DMS53 treated with DMSO at 0.1 percent for 48 hours (cell line): ENCODE data around the gene GM2A.
"Not testable (repeated sequence)": the region's sequence is repeated elsewhere in the genome, so short reads cannot be mapped to it uniquely, and the experiment has no call there.

Experiments used
- DNase-seq: peaks from one replicate; lab custom pipeline; 2025; ENCODE audit not compliant: unreplicated experiment; lab: John Stamatoyannopoulos, UW

GM2A gene

DNA sequence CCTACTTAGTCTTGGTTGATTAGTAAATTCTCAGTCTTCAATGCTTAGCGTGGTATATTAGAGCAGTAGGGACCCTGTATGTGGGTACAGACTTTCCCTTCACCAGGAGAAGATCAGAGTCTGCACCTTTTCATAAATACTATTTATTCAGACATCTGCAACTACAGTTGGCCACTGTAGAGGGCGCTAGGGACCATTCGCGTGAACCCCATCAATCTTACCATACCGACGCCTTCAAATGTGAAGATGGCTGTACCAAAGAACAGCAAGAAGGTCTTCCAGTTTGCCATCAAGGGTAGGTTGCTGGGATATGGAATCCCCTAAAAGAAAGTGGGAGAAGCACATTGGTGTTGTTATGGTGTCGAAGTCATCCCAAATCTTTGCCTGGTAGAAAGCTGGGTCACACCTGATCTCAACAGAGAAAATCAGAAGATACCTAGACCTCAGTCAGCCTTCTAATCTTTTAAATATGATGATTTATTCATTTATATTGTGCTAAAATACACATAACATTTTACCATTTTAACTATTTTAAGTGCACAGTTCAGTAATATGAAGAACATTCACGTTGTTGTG lies 31.5 kb downstream of the GM2A start:
- DNase-seq = no peak

DNA sequence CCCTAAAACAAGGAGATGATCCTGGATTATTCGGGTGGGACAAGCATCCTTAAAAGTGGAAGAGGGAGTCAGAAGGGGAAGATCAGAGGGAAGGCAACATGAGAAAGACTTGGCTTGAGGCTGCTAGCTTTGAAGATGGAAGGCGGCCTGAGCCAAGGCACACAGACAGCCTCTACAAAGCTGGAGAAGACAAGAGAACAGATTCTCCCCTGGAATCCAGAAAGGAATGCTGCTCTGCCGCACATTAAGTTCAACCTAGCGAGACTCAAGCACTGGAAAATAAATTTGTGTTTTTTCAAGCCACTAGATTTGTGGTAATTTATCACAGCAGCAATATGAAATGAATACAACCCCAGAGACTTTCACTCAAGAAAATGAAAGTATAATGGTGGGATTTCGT lies 32.7 kb downstream of the GM2A start:
- DNase-seq = no peak

DNA sequence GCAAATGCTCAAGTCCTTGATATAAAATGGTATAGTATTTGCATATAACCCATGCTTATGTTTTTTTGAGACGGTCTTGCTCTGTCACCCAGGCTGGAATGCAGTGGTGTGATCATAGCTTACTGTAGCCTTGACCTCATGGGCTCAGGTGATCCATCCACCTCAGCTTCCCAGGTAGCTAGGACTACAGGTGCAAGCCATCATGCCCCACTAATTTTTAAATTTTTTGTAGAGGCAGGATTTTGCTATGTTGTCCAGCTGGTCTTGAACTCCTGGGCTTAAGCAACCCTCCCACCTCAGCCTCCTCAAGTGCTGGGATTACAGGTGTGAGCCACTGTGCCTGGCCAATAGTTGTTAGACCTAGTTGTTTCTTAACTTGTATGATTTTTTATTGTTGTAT lies 33.3 kb downstream of the GM2A start:
- no peak for DNase-seq

DNA sequence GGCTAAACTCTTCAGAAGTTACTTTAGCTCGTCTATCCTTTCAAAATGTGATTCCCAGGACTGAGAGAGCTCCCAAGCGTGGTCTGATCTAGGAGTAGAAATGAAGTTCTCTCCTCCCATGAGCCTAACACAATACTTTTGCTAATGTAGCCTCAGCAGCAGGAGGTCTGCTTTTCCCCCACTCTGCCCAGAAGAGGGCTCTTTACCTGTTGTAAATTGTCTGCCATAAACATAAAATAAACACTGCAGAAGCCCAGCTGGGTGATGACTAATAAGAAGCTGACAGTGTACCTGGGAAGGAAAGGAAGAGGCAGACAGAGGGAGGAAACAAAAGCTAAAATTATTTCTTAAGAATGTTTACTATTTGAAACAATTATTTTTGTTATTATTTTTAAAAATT lies 35.2 kb downstream of the GM2A start:
- peak; percentile 88 for DNase-seq

DNA sequence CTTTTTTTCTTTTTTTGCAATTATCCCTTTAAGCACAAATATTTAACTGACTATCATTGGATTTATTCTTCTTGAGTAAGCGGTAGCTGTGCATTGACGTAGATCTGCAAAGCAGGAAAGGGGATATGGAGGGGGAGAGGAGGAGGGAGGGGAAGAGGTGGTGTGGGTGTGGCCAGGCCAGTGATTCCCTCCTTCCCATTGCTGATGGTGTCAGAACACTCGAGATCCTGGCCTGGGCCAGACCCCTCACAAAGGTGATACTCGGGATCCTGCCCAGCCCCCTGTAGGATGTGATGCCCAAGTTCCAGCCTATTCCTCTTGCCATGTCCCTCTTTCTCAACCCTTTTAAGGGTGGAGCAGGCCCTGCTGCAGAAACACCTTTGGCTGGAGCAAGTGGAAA lies 40.6 kb downstream of the GM2A start:
- DNase-seq = no peak

DNA sequence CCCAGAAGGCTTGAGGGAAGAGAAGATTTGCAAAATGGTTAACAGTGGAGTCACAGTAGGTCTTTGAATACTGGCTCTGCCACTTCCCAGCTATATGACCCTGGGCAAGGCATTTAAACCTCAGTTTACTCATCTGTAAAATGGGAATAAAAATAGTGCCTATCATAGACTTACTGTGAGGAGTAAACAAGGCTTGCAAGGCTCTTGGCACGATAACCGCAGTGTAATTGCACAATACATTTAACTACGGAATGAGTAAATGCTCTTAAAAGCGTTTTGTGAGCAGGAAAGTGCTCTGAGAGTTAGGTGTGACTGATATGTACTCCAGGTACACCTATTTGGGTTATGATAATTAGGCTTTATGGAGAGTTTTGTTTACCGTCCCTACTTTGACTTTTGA lies 42.2 kb downstream of the GM2A start:
- DNase-seq = no peak

DNA sequence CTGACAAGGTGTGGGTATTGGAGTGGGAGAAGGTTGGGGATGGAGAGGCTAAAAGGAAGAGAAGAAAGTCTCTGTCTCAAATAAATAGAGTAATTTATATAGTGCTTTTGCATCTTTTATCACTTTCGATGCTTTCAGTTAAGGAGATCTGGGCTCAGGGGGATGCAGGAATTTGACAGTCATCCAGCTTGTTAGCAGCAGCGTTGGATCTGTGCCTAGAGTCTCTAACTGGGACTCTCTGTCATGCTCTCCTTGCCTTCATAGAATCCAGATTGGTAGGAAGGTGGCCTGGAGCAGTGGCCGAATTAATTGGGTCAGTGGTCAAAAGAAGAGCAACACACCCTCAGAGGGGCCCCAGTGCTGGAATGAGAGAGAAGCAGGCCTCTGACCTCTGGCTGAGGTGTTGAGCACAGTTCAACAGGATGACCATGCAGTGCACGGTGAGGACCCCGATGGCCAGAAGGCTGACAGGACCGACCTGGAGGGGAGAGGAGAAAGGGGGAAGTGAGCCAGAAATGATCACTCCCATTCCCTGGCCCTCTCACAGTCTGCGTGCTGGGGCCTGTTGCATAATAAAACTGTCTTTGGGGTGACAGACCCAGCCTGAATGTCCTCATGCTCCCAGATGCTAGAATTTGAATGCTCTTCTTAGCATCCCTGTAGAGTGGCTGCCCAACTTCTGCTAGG lies 42.9 kb downstream of the GM2A start:
- DNase-seq = no peak

DNA sequence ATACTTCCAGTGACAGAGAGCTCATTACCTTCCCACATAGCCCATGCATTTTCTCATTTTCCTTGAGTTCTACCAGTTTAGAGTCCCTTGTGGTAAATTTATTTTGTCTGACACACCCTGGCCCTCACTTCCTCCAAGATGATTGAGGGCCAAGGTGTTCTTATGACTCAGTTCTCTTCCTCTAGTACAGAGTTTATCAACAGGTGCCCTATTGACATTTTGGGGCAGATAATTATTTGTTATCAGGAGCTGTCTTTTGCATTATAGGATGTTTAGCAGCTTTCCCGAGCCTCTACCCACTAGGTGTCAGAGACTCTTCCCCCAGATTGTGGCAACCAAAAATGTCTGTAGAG lies 43.5 kb downstream of the GM2A start:
- no peak for DNase-seq

DNA sequence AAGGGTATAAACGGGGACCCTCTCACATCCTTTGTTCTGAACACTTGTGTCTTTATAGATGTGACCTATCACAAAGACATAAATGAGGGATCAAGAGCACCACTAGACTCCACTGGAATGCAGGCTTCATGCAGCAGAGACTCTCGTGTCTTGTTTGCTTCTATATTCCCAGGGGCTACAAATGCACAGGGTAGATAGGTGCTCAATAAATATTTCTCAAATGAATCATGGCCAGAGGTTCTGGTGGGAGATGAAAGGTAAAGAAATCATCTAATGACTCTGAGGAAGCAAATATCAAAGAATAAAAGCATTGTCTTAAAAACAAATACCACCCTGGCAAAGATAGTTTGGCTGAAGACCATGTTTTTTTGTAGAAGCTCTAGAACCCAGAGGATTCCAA lies 44.0 kb downstream of the GM2A start:
- no peak for DNase-seq

DNA sequence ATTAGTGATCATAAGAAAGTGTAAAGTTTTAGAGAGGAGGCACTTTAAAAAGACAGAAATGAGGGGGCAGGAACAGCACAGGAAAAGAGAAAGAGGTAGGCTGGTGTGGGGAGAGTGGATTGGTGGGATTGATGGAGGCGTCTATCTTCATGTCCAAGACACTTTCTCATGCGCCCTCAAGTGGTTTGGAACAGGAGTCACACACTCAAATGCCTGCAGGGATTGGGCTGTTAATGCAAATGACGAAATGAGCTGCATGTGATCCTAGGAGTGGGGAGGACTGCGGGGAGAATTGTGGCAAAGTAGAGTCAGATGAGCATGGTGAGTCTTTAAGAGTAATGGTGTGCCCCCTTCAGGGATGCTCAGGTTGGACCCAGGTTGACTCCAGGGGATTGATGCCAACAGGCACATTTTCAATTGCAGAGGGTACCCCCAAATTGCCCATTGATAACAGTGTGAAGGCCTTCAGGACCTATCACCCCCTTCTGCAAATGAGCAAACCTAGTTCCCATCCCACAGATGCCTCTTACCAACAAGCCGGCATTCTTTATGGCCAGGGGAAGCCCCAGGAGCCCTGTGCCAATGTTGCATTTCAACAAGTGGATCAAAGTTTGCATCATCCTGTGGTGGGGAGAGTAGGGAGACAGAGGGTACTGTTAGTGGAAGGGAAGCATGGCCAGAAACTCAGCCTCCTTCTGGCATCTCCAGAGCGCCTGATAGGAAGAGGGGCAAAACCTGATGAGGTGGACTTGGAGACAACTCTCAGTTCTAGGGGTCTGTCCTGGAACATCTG lies 45.3 kb downstream of the GM2A start:
- peak; percentile 22 for DNase-seq

DNA sequence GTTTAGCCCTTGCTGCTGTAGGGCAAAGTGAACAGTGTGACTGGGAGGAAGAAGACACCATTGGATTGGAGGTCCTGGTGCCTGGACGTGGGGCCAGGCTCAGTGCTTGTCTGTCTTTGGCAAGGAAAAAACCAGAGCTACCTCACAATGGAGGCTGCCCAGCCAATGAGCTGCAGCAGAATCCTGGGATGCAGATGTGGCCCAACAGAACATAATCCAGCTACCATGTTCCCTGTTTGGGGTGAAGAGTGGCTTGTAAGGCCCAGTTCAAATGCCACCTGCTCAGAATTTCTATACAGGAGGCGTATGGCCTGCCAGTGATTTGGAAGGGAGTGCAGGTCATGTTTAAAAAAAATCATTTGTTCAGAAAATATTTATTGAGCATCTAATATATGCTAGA lies 50.7 kb downstream of the GM2A start, which contains the start of gene SLC36A3:
SLC36A3 (minus strand) TSS at position 101 of the 400 bp plus-strand sequence. CDS start 412 bp downstream, outside the sequence.
- DNase-seq = no peak

DNA sequence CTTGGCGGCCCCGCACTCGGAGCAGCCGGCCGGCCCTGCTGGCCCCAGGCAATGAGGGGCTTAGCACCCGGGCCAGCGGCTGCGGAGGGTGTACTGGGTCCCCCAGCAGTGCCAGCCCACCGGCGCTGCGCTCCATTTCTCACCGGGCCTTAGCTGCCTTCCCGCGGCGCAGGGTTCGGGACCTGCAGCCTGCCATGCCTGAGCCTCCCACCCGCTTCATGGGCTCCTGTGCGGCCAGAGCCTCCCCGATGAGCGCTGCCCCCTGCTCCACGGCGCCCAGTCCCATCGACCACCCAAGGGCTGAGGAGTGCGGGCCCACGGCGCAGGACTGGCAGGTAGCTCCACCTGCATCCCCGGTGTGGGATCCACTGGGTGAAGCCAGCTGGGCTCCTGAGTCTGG lies 56.3 kb downstream of the GM2A start:
- not testable (repeated sequence) for DNase-seq

DNA sequence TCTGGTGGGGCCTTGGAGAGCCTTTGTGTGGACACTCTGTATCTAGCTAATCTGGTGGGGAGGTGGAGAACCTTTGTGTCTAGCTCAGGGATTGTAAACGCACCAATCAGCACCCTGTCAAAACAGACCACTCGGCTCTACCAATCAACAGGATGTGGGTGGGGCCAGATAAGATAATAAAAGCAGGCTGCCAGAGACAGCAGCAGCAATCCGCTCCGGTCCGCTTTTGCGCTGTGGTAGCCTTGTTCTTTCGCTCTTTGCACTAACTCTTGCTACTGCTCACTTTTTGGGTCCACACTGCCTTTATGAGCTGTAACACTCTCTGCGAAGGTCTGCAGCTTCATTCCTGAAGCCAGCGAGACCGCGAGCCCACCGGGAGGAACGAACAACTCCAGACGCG lies 56.8 kb downstream of the GM2A start:
- not testable (repeated sequence) for DNase-seq

DNA sequence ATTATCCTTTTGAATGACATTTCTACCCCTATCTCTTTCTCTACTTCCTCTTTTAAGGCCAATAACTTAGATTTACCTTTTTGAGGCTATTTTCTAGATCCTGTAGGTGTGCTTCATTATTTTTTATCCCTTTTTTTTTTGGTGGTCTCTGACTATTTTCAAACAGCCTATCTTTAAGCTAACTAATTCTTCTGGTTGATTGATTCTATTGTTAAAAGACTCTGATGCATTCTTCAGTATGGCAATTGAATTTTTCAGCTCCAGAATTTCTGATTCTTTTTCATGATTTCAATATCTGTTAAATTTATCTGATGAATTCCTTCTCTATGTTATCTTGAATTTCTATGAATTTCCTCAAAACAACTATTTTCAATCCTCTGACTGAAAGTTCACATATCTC lies 57.9 kb downstream of the GM2A start:
- no peak for DNase-seq

DNA sequence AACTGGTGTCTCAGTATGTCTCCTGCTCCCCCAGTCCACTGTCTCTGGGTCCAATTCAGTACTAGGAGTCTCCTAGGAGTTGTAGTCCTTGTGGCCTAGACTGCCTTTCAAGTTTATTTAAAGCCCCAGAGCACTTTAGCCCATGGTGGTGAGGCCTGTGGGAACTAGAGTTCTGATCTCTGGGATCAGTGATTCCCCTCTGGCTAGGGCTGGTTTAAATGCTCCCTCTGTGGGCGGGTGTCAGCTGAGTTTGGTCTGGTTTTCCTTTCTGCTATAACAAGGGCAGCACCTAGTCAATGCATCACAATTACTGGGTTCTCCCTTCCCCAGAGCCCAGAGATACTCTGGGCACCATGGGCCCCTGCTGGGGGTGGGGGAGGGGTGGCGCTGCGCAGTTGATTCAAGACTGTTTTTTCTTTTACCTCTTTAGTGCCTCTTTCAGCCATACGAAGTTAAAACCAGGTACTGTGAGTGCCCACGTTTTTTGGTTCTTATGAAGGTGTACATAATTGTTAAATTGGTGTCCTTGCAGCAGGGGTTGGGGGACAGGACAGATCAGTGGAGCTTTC lies 59.9 kb downstream of the GM2A start:
- no peak for DNase-seq

DNA sequence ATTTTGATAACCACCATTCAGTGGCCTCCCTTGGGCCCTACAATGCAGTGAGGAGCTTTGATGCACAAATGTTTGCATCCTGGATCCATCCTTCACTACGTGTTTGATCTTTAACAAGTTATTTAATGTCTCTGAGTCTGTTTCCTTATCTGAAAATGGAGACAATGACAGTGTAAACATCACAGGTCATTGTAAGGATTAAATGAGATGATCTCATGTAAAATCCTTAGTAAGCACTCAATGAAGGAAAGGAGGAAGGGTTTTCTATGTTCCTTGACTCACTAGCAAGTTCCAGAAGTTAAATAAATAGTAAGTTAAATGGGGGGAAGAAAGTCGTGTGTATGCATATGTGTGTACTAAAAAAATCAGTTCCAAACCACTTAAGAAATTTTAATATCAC lies 60.4 kb downstream of the GM2A start:
- DNase-seq = no peak

DNA sequence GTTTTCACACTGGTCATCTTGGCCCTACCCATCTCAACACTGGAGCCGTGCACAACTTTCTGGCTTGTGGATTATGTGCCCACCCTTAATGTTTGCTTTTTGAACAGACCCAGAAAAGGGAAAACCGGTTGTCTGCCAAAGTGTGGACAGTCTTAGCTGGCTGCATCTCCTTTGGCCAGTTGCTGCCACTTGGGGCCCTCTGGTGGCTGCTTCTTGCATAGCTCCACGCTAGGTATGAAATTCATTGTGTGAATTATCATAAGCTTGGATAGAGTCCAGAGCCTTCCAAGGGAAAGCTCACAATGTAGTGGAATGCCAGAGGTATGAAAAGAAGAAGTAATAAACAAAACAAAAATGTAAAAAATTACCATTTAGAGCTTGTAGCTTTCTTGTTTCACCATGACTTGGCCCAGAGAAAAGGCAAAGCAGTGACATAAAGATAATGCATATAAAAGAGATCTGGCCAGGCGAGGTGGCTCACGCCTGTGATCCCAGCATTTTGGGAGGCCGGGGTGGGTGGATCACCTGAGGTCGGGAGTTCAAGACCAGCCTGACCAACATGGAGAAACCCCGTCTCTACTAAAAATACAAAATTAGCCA lies 63.1 kb downstream of the GM2A start:
- DNase-seq = peak; percentile 67

DNA sequence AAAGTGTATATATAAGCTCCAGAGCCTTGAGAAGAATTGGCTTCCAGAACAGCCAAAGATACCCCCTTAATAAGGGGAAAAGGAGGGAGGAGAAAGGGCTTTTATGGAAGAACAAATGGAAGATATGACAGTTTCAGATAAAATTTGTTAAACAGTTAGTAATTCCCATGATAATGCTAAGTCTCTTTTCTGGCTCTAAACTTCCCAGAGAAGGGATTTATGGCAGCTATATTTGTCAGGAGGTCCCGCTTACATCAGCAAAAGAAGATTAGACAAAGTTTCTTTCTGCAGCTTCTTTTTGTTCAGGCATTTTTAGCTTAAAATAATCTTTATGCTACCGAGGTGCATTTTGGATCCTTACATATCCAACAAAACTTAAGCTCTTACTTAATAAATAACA lies 64.9 kb downstream of the GM2A start:
- DNase-seq = no peak

DNA sequence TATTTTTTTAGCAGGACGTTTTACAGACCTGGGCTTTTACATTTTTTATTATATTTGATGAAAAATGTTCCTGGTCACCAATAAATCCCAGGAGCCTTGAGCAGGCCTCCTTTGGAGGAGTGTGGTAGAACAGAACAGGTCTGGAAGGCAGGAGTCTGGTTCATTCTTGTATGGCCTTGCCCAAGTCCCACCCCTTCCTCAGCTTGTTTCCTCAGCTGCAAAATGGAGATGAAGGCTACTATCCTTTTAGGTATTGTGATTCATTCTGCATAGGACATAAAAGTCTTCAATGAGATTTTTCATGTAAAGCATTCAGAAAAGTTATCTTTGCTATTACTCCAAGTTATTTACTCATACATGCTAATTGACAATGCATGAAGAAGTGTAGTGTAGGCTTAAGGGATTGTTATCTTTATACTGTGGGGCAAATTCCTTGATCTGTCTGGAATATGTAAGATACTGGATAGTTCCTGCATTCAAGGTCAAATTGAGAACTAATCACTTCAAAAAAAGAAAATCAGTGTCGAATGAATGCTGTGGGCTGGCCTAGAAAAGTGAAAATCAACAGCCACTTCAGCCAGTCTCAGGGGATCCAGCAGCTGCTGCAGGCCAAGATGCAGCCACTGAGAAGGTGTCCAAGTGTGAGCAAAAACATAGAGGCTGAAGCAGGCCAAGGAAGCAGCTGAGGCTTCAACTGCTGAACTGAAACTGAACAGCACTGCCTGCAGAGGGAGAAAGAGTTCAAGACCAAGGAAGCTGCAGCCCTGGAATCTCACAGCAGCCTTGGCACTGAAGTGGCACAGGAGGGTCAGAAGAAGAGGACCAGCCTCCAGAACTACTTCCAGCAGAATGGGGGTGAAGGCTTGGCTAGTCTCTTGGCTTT lies 66.1 kb downstream of the GM2A start:
- DNase-seq = no peak
